ENCODE results near the gene SFMBT1.

The SFMBT1 gene

DNA sequence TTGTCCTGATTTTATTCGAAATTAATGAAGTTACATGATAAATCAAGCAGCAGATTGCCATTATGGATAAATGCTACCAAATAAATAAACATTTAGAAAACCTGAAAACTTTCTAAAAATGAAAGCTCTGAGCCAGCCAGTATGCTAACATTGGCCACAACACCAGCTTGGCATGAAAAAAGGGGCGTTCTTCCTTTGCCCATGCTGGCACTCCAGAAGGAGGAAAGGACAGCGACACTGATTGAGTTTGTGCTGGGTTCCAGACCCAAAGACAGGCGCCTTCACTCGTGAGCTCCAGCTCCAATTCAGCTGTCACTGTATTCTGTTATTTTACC lies 153.6 kb downstream of the SFMBT1 start:
- Histone ChIP-seq H3K27ac (ENCODE audit: poor library complexity, severe bottlenecking) (no peak overlapping the region), H3K27me3 (ENCODE audit: insufficient read depth, poor library complexity, severe bottlenecking) (no peaks in the 10 kb centered on the region), H3K36me3 (ENCODE audit: low read depth) (no peaks in the 10 kb centered on the region; the same call in 1 of the 2 replicates), H3K4me3 (ENCODE audit: severe bottlenecking) (no peak overlapping the region), H3K4me1 (ENCODE audit: insufficient read depth, poor library complexity, severe bottlenecking) (peaks cover 6% of the 10 kb centered on the region), H3K9me3 (ENCODE audit: severe bottlenecking) (no peaks in the 10 kb centered on the region)
- no peak for TF ChIP-seq CTCF (IDR thresholded peaks at IDR 0.05; ENCODE audit: poor library complexity, severe bottlenecking)
- DNase-seq (ENCODE audit: low spot score) (no peak), ATAC-seq (ENCODE audit: low read depth) (no peak)

DNA sequence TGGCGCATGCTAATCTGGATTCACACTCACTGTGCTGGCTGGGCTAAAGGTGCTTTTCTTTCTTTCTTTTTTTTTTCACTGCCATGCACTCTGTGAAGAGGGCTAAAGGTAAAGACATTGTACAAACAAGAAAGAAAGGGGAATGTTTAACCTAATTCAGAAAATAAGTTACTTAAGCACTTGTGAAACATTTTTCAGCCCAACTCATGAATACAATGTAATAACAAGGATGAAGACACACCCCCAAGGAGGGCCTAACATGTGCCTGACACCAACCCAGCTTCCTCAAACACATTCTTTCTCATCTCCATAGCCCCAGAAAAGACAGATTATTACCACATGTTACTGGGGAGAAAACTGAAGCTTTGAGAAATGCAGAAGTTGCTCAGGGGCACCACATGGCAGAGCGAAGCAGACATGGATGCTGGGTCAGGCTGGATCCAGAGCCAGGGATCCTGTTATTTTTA lies 154.2 kb downstream of the SFMBT1 start:
- H3K27ac ChIP-seq (ENCODE audit: poor library complexity, severe bottlenecking) = no peak overlapping the region
- no peak for TF ChIP-seq CTCF (IDR thresholded peaks at IDR 0.05; ENCODE audit: poor library complexity, severe bottlenecking)
- H3K27me3 ChIP-seq (ENCODE audit: insufficient read depth, poor library complexity, severe bottlenecking) = no peaks in the 10 kb centered on the region
- no peaks in the 10 kb centered on the region; the same call in 1 of the 2 replicates for H3K36me3 ChIP-seq (ENCODE audit: low read depth)
- DNase-seq (ENCODE audit: low spot score) = no peak
- peaks cover 6% of the 10 kb centered on the region for H3K4me1 ChIP-seq (ENCODE audit: insufficient read depth, poor library complexity, severe bottlenecking)
- no peaks in the 10 kb centered on the region for H3K9me3 ChIP-seq (ENCODE audit: severe bottlenecking)
- no peak overlapping the region for H3K4me3 ChIP-seq (ENCODE audit: severe bottlenecking)
- no peak for ATAC-seq (ENCODE audit: low read depth)

GRCh38 chr3:52891164-52891563 lies 154.7 kb downstream of the SFMBT1 start:
- no peak overlapping the region for H3K27ac ChIP-seq (ENCODE audit: poor library complexity, severe bottlenecking)
- no peak for DNase-seq (ENCODE audit: low spot score)
- H3K9me3 ChIP-seq (ENCODE audit: severe bottlenecking) = no peaks in the 10 kb centered on the region
- no peak overlapping the region for H3K4me3 ChIP-seq (ENCODE audit: severe bottlenecking)
- H3K36me3 ChIP-seq (ENCODE audit: low read depth) = no peaks in the 10 kb centered on the region; the same call in 1 of the 2 replicates
- H3K4me1 ChIP-seq (ENCODE audit: insufficient read depth, poor library complexity, severe bottlenecking) = peaks cover 6% of the 10 kb centered on the region
- ATAC-seq (ENCODE audit: low read depth) = no peak
- no peak for TF ChIP-seq CTCF (IDR thresholded peaks at IDR 0.05; ENCODE audit: poor library complexity, severe bottlenecking)
- no peaks in the 10 kb centered on the region for H3K27me3 ChIP-seq (ENCODE audit: insufficient read depth, poor library complexity, severe bottlenecking)

DNA sequence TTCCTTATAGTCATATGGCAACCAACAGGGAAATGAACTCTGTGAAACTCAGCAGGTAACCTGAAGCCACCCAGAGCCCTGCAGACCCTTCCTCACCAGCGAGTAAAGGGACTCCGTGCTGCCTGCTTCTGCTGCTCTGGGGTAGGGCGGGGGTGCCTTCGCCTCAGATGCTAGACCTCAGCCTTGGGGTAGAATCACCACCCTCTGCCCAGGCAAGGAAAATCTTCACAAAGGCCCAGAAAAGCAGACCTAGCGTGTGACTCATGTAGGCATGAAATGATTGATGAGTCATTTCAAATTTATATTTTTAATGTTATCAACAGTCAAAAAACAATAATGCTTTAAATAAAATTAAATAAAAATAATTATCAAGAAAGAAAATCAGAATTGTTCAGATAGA lies 155.1 kb downstream of the SFMBT1 start:
- Histone ChIP-seq H3K27ac (ENCODE audit: poor library complexity, severe bottlenecking) (no peak overlapping the region), H3K4me1 (ENCODE audit: insufficient read depth, poor library complexity, severe bottlenecking) (peaks cover 6% of the 10 kb centered on the region), H3K4me3 (ENCODE audit: severe bottlenecking) (no peak overlapping the region), H3K27me3 (ENCODE audit: insufficient read depth, poor library complexity, severe bottlenecking) (no peaks in the 10 kb centered on the region), H3K36me3 (ENCODE audit: low read depth) (no peaks in the 10 kb centered on the region; the same call in 1 of the 2 replicates), H3K9me3 (ENCODE audit: severe bottlenecking) (no peaks in the 10 kb centered on the region)
- peak; percentile 62; the same call in 2 of the 3 replicates for ATAC-seq (ENCODE audit: low read depth)
- no peak for DNase-seq (ENCODE audit: low spot score)
- TF ChIP-seq CTCF (IDR thresholded peaks at IDR 0.05; ENCODE audit: poor library complexity, severe bottlenecking) = no peak

DNA sequence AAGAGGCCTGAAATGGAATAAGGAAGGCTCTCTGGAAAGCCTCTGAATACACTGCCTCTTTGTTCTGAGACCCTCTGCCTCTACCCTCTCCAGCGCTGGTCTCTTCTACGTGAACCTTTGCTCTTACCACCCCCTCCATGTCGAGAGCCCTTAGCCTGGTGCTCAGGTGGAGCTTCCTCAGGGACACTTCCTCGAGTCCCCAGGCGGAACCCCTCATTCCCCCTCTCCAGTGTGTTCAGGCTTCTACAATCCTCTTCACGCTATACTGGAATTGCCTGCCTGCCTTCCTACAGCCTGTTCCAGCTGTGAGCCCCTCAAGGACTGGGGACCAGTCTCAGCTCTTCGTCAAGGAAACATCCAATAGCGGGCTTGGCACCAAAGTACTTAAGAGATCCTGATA lies 156.0 kb downstream of the SFMBT1 start:
- H3K27me3 ChIP-seq (ENCODE audit: insufficient read depth, poor library complexity, severe bottlenecking) = no peaks in the 10 kb centered on the region
- ATAC-seq (ENCODE audit: low read depth) (no peak), DNase-seq (ENCODE audit: low spot score) (no peak)
- H3K4me3 ChIP-seq (ENCODE audit: severe bottlenecking) = no peak overlapping the region
- no peak for TF ChIP-seq CTCF (IDR thresholded peaks at IDR 0.05; ENCODE audit: poor library complexity, severe bottlenecking)
- no peaks in the 10 kb centered on the region for H3K9me3 ChIP-seq (ENCODE audit: severe bottlenecking)
- no peak overlapping the region for H3K27ac ChIP-seq (ENCODE audit: poor library complexity, severe bottlenecking)
- H3K4me1 ChIP-seq (ENCODE audit: insufficient read depth, poor library complexity, severe bottlenecking) = peaks cover 6% of the 10 kb centered on the region
- H3K36me3 ChIP-seq (ENCODE audit: low read depth) = peaks cover 7% of the 10 kb centered on the region
